Transverse colon (tissue), 3 donors: ENCODE results near the gene GRXCR2.

ENCODE experiments used
- POLR2A ChIP-seq: fragments of 450-650 bp; IDR thresholded peaks from one replicate; pipeline ENCODE4 v1.6.1; 2016; ENCODE audit warnings: antibody characterized with exemption, mild to moderate bottlenecking, moderate library complexity
- TF ChIP-seq, protein P1 (sequence below), 5 experiments: fragments of 200-600 bp in 3 of 5; fragments of 450-650 bp in 2 of 5; sonication (generic) in 3 of 5; IDR thresholded peaks; 1 replicate in 2 of 5; 2 replicates in 3 of 5; pipeline ENCODE4 v1.5.1; 2016 to 2017; ENCODE audit warnings: antibody characterized with exemption in 5 of 5, inconsistent platforms in 3 of 5, mild to moderate bottlenecking in 2 of 5, moderate library complexity in 1 of 5

DNA sequence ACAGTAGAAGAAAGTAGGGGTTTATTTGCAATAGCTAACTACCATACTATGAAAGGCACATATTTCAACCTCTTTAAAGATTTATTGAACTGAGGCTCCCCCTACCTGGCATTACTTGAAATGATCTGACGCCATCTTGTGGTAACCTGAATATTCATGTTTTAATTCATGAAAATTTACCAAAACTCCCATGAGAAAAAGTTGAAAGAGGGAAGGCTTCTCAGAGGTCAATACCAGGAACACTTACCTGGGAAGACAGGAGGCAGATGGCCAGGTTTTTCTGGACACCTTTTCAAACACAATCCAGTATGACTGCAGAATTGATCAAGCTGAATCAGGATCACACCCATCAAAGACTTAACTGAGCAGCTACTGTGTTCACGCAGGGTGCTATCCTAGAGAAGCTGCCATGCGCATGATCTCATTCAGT lies 47.0 kb downstream of the GRXCR2 start:
- TF ChIP-seq, protein P1, sequence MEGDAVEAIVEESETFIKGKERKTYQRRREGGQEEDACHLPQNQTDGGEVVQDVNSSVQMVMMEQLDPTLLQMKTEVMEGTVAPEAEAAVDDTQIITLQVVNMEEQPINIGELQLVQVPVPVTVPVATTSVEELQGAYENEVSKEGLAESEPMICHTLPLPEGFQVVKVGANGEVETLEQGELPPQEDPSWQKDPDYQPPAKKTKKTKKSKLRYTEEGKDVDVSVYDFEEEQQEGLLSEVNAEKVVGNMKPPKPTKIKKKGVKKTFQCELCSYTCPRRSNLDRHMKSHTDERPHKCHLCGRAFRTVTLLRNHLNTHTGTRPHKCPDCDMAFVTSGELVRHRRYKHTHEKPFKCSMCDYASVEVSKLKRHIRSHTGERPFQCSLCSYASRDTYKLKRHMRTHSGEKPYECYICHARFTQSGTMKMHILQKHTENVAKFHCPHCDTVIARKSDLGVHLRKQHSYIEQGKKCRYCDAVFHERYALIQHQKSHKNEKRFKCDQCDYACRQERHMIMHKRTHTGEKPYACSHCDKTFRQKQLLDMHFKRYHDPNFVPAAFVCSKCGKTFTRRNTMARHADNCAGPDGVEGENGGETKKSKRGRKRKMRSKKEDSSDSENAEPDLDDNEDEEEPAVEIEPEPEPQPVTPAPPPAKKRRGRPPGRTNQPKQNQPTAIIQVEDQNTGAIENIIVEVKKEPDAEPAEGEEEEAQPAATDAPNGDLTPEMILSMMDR (IDR thresholded peaks at IDR 0.05) = peak; percentile 63 to 74 (median 71)
- TF ChIP-seq POLR2A = no peak
